NCI-H345 treated with DMSO at 0.1 percent for 48 hours (cell line): Measurements from ENCODE around the gene FANCD2OS.
"Not testable (repeated sequence)": the region's sequence is repeated elsewhere in the genome, so short reads cannot be mapped to it uniquely, and the experiment has no call there.

Experiments
- DNase-seq: peaks from one replicate; lab custom pipeline; 2025; ENCODE audit not compliant: unreplicated experiment; lab: John Stamatoyannopoulos, UW

FANCD2OS gene

DNA sequence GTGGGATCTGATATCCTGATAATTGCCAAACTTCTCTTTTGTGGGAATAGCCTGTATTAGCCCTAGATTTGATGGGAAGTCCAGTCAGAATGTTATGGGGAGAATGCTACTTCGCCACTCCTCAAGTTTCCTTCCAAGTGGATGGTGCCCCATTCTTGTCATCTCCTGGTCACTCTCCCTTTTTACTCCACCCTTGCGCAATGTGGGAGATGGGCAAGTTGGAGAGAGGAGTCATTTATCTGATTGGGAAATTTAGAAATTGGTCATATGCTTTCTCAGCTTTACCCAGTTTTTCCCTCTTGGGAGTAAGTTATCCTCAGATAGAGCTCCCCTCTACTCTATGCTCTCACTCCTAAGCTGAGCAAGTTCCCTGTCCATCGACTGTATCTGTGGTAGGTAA, 14.4 kb downstream of the FANCD2OS start:
- no peak for DNase-seq

GRCh38 chr3:10091387-10091786, 16.7 kb downstream of the FANCD2OS start:
- DNase-seq = not testable (repeated sequence)

GRCh38 chr3:10090774-10091173, 17.3 kb downstream of the FANCD2OS start:
- not testable (repeated sequence) for DNase-seq

DNA sequence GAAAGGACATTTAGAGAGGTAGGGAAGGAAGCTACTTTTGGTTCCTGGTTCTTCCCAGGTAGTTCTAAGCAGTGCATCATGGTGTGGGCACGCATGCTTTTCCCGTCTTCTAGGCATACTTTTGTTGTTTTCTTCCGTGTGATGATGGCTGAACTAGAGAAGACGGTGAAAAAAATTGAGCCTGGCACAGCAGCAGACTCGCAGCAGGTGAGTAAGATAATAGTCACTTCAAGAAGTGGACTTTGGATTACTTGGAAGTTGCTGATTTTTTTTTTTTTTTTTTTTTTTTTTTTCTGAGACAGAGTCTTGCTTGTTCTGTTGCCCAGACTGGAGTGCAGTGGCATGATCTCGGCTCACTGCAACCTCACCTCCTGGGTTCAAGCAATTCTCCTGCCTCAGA, 17.9 kb downstream of the FANCD2OS start:
- DNase-seq = no peak

- DNase-seq = no peak
Observed at GRCh38 chr3:10088256-10088655, 19.8 kb downstream of the FANCD2OS start.

GRCh38 chr3:10085738-10086137, 22.3 kb downstream of the FANCD2OS start:
- no peak for DNase-seq

- no peak for DNase-seq
Observed at GRCh38 chr3:10081871-10082270, 26.2 kb downstream of the FANCD2OS start.

DNA sequence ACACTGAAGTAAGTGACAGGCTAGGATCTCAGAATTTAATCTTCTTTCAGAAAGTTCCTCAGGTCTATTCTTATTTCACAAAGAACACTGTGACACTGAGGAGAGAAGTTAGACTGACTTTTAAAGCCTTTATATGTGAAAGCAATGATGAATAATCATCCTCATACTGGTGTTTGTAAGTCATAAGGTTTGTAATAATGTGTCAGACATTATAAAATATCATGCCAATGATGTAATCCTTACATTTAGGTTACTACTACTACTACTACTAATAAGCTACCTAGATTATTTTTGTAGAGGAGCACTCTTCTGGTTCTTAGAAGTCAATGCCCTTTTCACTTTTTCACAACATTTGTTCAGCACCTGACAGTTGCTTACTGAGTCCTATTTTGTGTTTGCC, 33.4 kb downstream of the FANCD2OS start:
- DNase-seq = no peak

DNA sequence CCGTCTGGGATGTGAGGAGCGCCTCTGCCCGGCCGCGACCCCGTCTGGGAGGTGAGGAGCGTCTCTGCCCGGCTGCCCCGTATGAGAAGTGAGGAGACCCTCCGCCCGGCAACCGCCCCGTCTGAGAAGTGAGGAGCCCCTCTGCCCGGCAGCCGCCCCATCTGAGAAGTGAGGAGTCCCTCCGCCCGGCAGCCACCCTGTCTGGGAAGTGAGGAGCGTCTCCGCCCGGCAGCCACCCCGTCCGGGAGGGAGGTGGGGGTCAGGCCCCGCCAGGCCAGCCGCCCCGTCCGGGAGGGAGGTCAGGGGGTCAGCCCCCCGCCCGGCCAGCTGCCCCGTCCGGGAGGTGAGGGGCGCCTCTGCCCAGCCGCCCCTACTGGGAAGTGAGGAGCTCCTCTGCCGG, 38.0 kb downstream of the FANCD2OS start:
- not testable (repeated sequence) for DNase-seq

DNA sequence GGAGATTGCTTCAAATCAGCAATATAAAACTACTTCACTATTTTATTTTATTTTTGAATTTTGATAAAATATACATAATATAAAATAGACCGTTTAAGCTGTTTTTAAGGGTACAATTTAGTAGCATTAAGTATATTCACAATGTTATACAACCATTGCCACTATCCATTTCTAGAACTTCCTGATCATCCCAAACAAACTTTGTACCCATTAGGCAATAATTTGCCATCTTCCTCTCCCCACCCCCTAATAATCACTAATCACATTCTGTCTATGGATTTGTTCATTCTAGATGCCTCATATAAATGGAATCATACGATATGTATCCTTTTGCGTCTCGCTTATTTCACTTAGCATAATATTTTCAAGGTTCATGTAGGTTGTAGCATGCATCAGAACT, 53.0 kb downstream of the FANCD2OS start:
- DNase-seq = no peak
